ENCODE measurements around the gene CFAP91. TPM values are rescaled to one million over a fixed set of nuclear protein-coding genes. Genes with fewer than 3 reads are reported as not detected.

The CFAP91 gene
- total and polyA plus RNA-seq, 9 of the 15 experiments (the other 6 are each of a cell fraction or from before 2014, with no cell fraction given), result not detected

- no peaks in the 10 kb centered on the region for H3K9me1 ChIP-seq (ENCODE audit: control insufficient read depth, insufficient read depth, low read length)
- intact Hi-C loops (cut with micrococcal nuclease), result no loop called here
- CTCF ChIA-PET (ENCODE audit: low intra/inter-chr PET ratio), result no interaction called here
- FAIRE-seq (no peak), ATAC-seq (no peak), DNase-seq (ENCODE audit: extremely low read depth in 1 of 4, low spot score in 3 of 4) (no peak)
- no TSS peak for BruUV-seq (replicated peaks)
- H3K9ac ChIP-seq (ENCODE audit: insufficient read depth in 1 of 2, low read depth in 2 of 2, low read length in 2 of 2), result no peak overlapping the region
- no peaks in the 10 kb centered on the region for H3K36me3 ChIP-seq (ENCODE audit: control insufficient read depth, insufficient read depth, low read length)
- in situ Hi-C loops (cut with MboI), result no loop called here
- TF ChIP-seq PRMT5 (CRISPR knock-in tag; IDR thresholded peaks at IDR 0.05), result no peak
- no peak for TF ChIP-seq TAF1 (IDR thresholded peaks at IDR 0.05; ENCODE audit: control insufficient read depth, extremely low read depth, insufficient read depth, low read length, severe bottlenecking)
- no peak for TF ChIP-seq ZNF3 (CRISPR knock-in tag; IDR thresholded peaks at IDR 0.05)
- TF ChIP-seq PHF20 (IDR thresholded peaks at IDR 0.05; ENCODE audit: partially characterized antibody), result no peak
- TF ChIP-seq BACH1 (tag; IDR thresholded peaks at IDR 0.05), result no peak
- TF ChIP-seq MAFG (tag; conservative IDR thresholded peaks at IDR 0.05), result no peak
- TF ChIP-seq KDM5B (IDR thresholded peaks at IDR 0.05; ENCODE audit: insufficient replicate concordance, low read depth, low read length), result no peak
- TF ChIP-seq KLF16 (IDR thresholded peaks at IDR 0.05), result no peak
- no peak for TF ChIP-seq ZSCAN32 (CRISPR knock-in tag; IDR thresholded peaks at IDR 0.05)
- TF ChIP-seq GABPA (tag; conservative IDR thresholded peaks at IDR 0.05; ENCODE audit: low read depth), result no peak
- no peak for TF ChIP-seq ILF3 (IDR thresholded peaks at IDR 0.05; ENCODE audit: borderline replicate concordance)
- TF ChIP-seq HLTF (IDR thresholded peaks at IDR 0.05), result no peak
- TF ChIP-seq BRD9 (IDR thresholded peaks at IDR 0.05; ENCODE audit: low read depth, partially characterized antibody), result no peak
- no peak for TF ChIP-seq HNRNPLL (IDR thresholded peaks at IDR 0.05; ENCODE audit: low read depth, low read length, poor library complexity, severe bottlenecking)
- no peak for TF ChIP-seq HIVEP1 (CRISPR knock-in tag; IDR thresholded peaks at IDR 0.05)
- no peak for TF ChIP-seq EZH2 (IDR thresholded peaks at IDR 0.05; ENCODE audit: borderline replicate concordance, low read depth, low read length)
- TF ChIP-seq SPI1 (IDR thresholded peaks at IDR 0.05; ENCODE audit: borderline replicate concordance, low read depth, low read length), result no peak
- H3K9me3 ChIP-seq (replicated peaks; ENCODE audit: control insufficient read depth, insufficient read depth, low read depth, low read length), result no peaks in the 10 kb centered on the region; the same call in none of the 2 replicates
- no peak overlapping the region for H3K4me2 ChIP-seq (ENCODE audit: insufficient read depth, low read length)
- H3K27me3 ChIP-seq (ENCODE audit: control insufficient read depth in 2 of 2, insufficient read depth in 2 of 2, low read length in 2 of 2), result no peaks in the 10 kb centered on the region
- no peak overlapping the region for H3K27ac ChIP-seq (ENCODE audit: extremely low read depth, low read depth, low read length)
- H4K20me1 ChIP-seq (replicated peaks; ENCODE audit: control insufficient read depth, insufficient read depth, low read length), result no peaks in the 10 kb centered on the region
- H2AFZ ChIP-seq (ENCODE audit: low read depth, low read length), result no peak overlapping the region
- peaks cover 0 to 2% of the 10 kb centered on the region in 2 experiments; a peak in 1 of 5 replicates for H3K4me1 ChIP-seq (replicated peaks in 1 of 2; ENCODE audit: control insufficient read depth in 2 of 2, insufficient read depth in 2 of 2, low read length in 2 of 2)
- POLR2A ChIA-PET, result interaction anchor here (1.0 kb wide), 1 partner anchor 9 kb away, joined by 3 read pairs; no protein-coding TSS in a partner anchor
- H3K4me3 ChIP-seq, result no peak overlapping the region
- no peaks in the 10 kb centered on the region for H3K79me2 ChIP-seq (ENCODE audit: control insufficient read depth, insufficient read depth, low read length)
- WGBS (ENCODE audit: insufficient coverage, low coverage, missing lambda C conversion rate), result 24% methylated on average over 7 of the region's 8 CpGs
Observed at GRCh38 chr3:119703820-119704531, 1.2 kb downstream of the CFAP91 start.
